Femur (tissue), 1 donor: ENCODE results near the gene CHD5.

Source experiments
- DNase-seq: peaks from one replicate; pipeline ENCODE4 v3.0.0-alpha.2; 2017

The CHD5 gene

DNA sequence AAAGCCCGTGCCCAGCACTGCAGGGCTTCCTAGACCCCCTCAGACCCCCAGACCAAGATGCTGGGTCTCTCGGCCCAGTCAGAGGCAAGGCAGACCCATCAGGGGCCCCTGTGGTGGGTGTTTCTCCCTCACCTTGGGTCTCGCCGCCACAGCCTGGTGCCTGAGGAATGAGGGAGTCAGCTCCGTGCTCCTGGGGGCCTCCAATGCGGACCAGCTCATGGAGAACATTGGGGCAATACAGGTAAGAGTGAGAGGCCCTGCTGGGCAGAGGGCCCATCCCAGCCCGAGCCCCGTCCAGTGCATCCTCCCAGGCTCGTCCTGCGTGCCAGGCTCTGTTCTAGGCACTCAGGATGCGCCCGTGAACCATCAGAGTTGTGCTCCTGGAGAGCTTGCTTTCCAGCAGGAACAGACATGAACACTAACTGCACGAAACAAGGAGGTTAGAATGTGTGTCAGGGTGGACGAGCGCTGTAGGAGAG, 83.0 kb downstream of the CHD5 start:
- DNase-seq = peak; percentile 13

DNA sequence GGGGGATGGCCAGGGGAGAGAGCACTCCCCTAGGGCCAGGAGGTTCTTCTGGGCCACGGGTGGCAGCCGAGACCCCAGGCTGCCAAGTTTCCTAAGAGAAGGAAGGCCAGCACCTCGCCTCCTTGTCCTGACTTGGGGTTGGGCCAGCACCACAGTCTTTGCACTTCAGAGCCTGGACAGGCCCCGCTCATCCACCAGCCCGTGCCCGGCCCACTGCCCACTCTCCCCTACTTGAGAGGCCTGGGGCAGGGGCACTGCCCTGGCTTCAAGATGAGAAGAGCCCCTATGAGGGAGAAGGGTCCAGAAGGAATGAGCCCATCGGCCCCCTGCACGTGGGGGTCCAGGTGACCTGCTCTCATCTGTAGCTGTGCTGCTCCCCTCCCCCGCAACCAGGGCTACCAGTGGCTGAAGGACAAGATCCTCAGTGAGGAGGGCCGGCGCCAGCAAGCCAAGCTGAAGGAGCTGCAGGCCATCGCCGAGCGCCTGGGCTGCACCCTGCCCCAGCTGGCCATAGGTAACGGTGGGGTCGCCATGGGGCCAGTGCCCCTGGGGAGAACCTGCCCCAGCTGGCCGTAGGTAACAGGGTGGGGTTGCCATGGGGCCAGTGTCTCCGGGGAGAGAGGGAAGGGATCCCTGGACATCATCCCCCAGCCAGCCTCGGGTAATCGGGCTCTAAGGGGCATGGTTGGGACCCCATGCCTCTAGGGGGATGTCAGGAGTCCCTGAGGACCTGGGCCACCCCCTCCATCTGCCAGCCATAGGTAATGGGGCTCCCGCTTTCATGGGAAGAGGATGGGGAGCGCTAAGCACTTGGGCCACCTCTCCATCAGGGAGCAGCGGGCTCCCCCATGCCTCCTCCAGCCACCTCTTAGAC, 83.6 kb downstream of the CHD5 start:
- DNase-seq = peak; percentile 14

DNA sequence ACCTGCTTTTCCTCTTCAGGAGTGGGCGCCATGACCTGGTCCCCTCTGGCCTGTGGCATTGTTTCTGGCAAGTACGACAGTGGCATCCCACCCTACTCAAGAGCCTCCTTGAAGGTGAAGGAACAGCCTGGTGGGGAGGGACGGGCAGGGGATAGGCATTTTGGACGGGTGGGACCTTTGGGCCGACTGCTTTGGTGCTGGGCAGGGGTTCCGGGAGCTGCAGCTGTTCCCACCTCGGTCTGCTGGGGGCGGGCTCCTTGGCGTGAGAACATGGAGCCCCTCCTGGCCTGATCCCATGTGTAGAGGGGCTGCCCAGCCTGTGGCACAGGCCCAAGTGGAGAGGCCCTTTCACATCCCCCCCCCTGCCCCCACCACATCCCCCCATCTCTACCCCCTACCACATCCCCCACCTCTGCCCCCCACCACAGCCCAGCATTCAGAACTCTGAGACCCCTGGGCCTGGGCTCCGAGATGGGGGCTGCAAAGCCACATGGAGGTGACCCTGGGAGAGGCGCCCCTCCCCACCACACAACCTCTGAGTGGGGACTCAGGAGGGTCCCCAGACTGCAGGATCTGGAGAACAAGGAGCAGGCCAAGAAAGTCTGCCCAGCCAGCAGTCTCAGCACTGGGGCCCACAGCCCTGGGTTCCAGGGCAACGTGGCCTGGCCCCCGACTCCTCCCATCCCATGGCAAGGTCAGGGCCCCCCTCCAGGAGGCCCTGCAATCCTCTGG, 84.4 kb downstream of the CHD5 start:
- no peak for DNase-seq

DNA sequence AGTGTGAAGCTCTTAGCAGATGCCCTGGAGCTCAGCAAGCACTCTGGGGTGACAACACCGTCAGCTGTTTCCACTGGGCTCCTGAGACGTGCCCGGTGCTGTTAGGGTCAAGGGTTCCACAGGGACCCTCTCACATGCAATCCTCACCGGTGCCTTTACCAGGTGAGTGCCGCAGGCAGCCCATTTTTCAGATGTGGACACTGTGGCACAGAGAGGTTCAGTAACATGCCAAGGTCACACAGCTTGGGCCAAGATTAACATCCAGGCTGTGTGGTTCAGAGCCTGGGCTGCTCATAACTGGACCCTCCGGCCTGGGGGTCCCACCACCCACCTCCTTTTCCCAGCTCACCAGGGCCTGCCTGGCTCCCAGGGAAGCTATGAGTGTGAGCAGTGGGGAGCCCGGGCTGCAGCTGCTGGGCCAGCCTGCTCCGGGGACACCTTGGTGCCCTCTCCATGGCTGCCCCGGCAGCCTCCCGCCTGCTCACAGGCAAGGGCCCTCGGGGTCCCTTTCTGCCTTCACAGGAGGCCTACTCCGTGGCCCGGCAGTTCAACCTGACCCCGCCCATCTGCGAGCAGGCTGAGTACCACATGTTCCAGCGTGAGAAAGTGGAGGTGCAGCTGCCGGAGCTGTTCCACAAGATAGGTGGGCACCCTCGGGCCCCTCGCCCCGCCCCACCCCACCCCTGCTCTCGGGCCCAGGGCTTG, 85.2 kb downstream of the CHD5 start:
- DNase-seq = peak; percentile 12

DNA sequence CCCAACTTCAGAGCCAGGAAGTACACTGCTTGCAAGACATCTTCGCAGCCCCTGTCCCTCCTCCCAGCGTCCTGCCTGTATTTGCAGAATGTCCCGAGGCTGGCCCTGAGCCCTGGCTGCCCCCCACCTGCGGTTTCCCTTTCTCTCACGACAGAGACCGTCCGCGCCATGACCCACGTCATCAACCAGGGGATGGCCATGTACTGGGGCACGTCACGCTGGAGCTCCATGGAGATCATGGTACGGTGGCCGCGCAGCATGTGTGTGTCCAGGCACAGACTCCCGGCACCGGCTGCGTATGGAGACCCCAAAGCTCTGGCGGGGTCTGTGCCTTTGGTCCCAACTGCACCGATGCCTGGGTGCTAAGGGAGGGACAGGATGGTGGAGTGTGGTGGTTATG, 85.9 kb downstream of the CHD5 start:
- no peak for DNase-seq

DNA sequence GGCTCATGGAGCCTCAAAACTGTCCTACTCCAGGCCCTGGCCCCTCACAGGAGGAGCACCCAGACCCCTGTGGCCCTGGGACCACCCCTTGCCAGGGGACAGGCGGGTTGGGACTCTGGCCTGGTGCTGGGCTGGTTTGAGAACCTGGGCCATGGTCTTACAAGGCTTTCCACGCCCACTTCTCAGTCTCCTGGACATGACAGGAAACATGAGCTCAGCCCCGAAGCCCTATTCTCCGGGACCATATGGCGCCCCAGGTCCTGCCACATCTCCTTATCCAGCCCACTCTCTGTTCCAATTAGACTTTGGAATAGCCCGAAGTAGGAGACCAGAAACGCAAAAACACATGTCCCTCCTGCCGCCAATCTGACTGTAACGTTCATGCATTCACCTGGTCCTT, 86.5 kb downstream of the CHD5 start:
- DNase-seq = no peak

DNA sequence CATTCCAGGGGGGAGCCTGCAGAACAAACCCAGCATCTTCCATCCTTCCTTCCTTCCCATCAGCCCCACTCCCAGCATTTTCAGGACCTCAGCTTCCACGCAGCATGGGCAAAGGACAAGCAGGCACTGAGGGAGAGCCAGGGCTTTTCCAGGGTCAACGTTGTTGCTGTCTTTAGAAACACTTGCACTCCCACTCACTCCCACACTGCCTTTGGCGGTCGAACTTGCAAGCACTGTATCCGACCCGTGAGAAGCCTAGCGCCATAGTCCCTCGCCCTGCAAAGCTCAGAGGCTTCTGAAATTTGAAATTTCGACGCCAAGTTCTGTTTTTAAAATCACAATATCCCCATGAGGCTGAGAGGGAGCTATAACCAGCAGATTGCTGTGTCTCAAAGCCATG, 87.0 kb downstream of the CHD5 start:
- DNase-seq = no peak

DNA sequence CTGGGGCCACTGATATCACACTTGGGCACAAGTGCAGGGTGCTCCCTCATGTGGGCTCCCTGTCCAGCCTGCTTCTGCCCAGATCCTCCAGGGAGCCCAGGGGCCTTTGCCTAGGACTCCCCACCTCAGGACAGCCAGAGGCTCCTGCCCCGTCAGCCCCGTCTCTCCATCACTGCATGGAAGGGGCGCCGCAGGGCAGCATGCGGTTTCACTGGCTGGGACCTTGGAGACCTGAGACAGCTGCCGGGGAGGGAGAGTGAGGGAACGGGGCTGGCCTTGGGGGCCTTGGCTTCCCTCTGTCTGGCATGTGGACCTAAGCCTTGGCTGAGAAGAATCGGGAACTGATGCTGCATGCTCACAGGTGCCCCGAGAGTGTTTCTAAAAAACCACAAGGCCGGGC, 87.9 kb downstream of the CHD5 start:
- no peak for DNase-seq

DNA sequence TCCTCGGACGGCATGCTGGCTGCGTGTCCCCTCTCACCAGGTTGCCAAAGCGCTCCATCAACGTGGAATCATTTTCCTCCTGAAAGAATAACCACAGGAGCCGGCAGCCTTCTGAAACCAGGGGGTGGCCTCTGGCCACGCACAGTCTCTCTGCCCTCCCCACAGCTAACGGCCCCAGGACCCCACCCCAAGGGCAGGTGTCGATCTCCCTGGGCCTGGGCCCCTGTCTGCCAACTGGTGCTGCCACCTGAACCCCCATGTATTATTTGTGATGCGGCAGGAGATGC, 88.4 kb downstream of the CHD5 start:
- no peak for DNase-seq

DNA sequence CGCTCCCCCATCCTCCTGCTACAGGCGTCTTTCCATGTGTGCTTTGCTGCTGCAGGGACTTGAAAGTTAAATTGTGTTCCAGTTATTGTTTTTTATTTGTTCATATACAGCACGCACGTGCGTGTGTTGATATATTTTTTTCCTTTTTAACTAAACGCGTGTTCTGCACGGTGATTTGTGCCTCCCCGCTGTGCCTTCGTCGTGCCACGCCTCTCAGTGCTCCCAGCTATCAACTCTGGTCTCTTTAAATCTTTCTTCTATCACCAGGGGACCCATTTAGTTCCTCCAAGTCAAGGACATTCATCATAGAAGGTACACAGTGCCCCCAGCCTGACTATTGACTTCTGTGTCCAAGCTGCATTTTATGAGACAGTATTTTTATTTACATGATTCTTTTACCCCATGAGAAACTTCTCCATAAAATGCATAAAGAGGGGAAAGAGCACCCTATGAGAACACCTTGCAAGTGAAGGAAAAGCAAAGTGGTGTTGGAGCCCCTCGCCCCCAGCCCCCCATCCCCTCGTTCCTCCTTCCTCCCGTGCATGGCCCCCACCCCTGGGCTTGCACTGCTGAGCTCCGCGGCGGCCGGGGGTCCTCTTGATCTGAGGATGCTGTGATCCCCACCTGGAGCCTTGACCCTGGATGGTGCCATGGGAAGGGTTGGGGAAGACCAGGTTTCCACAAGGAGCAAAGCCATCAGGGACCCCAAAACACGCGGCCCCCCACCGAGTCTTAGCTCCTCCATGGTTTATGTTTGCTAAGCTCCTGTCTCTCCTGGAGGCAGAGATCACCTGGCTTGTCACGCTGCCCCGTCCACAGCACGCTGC, 88.9 kb downstream of the CHD5 start:
- DNase-seq = no peak

DNA sequence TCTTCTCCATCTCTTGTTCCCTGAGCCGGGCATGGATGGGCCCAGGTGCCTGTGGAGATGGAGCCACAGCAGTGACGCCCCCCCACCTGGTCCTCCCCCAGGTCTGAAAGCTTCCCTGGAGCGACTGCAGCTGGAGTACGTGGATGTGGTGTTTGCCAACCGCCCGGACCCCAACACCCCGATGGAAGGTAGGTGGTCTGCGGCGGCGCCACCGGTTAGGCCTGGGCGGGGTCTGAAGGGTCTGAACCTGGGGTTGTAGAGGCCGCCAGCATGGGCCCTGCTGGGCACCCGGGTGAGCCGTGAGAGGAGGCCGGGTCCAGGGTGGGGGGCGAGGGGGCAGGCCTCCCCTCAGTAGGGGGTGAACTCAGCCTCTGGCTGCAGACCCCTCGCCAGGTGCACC, 89.8 kb downstream of the CHD5 start:
- no peak for DNase-seq

DNA sequence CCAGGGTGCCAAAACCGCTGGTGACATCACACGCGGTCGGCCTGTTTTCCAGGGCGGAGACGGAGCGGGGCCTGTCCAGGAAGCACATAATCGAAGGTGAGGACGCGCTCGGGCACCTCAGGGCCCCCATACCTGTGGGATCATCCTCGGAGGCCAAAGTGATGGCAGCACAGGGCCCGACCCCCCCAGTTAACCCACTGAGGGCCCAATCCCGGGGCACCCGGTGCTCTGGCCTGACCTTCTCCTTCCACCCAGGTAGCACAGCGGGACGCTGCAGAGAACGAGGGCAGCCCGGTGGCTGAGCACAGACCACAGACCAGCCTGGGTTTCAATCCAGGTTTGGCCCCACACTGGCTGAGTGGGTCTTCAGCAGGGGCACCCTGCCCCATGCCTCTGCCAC, 91.2 kb downstream of the CHD5 start:
- no peak for DNase-seq

DNA sequence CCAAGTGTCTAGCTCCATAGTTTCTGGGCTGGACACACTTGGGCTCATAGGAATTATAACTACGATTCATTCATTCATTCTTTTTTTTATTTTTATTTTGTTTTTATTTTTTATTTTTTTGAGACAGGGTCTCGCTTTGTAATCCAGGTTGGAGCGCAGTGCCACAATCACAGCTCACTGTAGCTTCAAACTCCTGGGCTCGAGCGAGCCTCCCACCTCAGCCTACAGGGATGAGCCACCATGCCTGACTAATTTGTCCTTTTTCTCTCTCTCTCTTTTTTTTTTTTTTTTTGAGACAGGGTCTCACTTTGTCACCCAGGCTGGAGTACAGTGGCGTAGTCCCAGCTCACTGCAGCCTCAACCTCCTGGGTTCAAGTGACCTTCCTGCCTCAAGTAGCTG, 92.2 kb downstream of the CHD5 start:
- no peak for DNase-seq

DNA sequence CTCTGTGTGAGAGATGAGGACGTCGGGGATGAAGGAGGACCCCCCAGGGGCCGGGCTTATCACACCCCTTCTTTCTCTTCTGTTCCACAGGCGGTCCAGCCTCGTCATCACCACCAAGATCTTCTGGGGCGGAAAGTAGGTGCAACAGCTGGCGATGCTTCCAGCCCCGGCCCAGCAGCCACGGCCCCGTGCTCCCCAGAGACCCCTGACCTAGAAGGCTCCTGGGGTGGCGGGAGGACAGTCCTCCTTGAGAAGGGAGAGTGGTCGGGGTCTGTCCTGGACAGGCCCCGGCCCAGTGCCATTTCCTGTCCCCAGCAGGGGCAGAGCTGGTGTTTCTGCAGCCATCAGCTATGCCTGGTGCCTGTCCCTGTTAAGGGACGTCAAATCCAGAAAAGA, 92.7 kb downstream of the CHD5 start:
- DNase-seq = no peak

DNA sequence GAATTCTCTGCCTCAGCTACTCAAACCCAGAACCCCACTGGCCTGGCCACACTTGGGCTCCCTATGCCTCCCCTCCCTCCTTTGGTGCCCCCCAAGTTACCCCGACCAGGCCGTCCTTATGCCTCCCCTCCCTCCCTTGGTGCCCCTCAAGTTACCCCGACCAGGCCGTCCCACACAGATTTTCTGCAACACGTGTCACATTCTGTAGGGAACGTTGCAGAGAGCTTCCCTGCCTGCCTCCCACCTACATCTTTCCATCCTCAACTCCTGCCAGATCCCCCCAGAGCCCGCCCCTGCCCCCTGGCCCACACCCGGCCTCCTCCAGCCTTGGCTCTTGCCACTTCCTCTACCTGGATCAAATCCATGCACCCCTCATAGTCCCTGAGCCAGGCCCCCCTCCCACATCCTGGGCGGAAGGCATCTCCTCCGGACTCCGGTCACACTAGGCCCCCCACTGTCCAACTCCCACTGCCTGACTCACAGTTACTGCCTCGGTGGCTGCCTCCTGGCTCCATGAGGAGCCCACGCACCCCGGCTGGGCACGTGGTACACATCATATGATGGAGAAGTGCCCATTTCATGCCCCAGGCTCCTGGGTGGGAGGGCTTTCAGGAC, 93.3 kb downstream of the CHD5 start:
- DNase-seq = peak; percentile 59

DNA sequence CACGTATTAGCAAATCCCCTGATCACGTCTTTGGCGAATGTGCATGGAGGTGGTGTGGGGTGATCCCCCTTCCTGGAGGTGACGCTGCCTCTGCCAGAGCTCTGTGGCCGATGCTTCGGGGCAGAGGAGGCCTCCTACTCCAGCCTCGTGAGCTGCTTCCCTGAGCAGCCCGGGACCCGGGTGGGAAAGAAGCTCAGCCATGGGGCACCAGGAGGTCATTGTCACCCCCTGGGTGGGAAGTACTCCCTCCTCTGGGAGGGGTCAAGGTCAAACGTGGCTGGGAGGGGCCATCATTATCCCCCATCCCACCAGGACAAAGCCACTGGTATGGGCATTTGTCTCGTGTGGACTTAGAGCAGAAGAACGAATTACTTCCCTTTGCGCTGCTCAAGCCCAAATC, 93.8 kb downstream of the CHD5 start:
- DNase-seq = no peak

DNA sequence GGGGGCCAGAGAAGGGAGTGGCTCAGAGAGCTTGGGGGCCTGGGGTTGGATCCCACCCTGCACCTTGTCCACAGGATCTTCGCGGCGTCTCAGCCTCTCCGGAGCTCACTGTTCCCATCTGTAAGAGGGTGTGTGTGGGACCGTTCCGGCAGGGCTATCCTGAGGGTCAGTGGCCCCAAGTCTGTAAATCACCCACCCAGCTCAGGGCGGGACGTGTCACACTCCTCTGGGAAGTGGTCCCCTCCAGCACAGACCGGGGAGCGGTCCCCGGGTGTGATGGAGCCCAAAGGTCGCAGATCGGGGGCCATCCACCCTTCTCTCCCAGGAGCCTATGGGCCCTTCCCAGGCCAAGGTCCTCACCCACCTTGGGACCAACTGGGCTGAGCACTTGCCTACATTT, 94.5 kb downstream of the CHD5 start:
- no peak for DNase-seq

DNA sequence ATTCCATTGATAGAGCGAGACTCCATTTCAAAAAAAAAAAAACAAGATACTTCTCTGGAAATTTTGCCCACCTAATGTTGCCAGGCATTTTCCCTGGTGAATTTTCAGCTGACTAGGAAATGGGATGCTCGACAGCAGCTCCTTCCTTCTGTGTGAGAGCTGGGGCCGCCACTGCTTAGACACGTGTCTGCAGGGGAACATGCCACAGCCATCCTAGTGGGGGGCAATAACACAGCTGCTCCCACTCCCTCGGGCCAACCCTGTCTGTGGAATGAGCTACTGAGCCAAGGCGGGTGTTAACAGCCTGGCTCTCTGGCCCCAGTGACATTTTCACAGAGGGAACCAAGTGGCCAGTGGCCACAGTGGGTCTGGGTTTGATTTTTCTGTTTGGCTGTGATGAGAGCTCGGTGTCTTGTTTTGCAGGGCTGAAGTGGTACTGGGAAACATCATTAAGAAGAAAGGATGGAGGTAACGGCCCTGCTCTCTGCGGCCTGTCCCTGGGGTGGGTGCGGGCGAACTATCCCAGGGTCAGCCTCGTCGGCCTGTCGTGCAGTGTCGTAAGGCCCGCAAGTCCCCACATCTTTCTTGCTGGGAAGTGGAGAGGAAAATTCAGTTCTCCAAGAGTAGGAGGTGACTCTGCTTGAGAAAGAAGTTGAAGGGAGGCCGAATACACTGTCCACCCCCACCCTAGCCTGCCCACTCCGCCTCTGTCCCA, 95.2 kb downstream of the CHD5 start:
- DNase-seq = no peak

DNA sequence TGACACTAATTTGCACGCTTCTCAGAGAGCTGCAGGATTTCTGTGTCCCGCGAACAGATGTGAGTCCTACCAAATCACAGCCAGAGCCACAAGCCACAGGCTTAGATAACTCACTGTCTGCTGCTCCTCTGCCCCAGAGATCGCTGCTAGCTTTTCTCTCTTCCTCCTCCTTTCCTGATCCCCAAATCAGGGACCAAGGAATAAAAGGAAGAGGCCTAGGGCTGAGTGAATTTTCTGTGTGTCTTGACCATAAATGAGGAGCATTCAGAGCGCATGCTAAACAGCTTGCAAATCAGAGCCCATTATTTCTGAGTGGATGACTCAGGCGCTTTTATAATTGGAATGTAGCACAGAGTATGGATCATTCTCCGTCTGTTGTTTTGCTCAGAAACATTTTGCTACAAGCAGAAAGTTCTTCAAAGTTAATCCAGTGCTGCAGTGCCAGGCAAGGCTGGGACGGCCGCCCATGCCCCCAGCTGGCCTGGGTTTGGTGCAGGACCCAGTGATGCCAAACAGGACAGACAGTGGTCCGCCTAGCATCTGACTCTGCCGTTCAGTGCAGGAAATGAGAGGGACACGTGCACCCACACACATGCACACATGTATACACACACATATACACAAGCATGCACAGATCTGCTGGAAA, 96.2 kb downstream of the CHD5 start:
- no peak for DNase-seq

DNA sequence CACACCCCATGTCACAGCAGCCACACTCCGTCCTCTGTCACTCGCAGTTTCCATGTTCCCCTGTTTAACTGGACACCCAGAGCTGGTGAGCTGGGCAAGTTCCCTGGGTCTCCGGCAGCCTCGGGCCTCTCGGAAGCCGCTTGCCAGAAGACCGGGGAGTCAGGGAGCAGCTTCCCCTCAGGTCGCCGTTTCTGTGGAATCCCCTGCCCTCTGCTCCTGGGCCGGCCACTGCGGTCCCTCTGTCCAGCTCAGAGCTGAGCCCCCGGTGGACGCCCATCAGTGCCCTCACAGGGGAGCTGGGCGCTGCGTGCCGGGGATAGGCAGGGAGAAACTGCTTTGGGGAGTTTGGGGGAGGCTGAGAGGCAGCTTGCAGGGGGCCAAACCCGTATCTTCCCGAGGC, 96.7 kb downstream of the CHD5 start:
- DNase-seq = no peak

DNA sequence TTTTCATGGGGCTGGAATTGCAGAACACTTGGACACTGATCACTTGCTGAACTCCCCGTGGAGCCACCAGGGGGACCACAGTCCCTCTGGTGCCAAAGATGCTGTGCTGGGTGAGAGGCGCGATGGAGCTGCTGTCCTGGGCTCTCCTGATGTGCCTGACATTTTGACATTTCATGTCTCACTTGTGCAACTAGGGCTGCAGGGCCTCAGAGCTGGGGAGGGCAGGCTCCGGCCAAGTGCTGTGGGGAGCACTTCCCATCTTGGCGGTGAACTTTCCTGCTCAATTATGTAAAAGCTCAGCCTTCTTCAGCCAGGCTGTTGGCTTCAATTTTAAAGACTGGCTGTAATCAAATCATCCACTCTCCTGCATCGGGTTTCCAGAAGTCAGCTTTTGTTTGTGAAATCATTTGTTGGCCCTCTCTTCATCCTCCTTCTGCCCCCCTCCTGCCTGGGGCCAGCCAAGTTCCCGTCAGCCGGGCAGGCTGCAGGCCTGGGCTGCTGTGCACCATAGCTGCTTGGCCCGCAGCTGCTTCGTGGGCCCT, 97.6 kb downstream of the CHD5 start:
- DNase-seq = peak; percentile 67
